ENCODE data around the gene KIF4B.
A peak's percentile ranks its signal among the peaks of the same experiment; 100 is the strongest.
"Not testable (repeated sequence)": the region's sequence is repeated elsewhere in the genome, so short reads cannot be mapped to it uniquely, and the experiment has no call there.

Gene KIF4B

GRCh38 chr5:154997746-154998145, 15.8 kb upstream of the KIF4B start:
- no peak overlapping the region for H3K4me3 ChIP-seq (ENCODE audit: low read depth, low read length)

GRCh38 chr5:154999865-155000264, 13.7 kb upstream of the KIF4B start:
- Histone ChIP-seq H3K79me1 (ENCODE audit: low read length) (no peaks in the 10 kb centered on the region), H3K79me2 (ENCODE audit: control insufficient read depth, insufficient read depth, low read length, poor library complexity) (no peaks in the 10 kb centered on the region), H3K27ac (ENCODE audit: low read depth, low read length) (no peak overlapping the region), H2AK5ac (ENCODE audit: low read length) (no peak overlapping the region), H4K8ac (ENCODE audit: low read depth, low read length) (no peak overlapping the region), H3K23ac (ENCODE audit: low read length) (no peak overlapping the region), H2BK12ac (ENCODE audit: low read length) (no peak overlapping the region), H3K9ac (ENCODE audit: low read length) (no peak overlapping the region), H2BK120ac (ENCODE audit: insufficient read depth, low read length, poor library complexity) (no peak overlapping the region), H3K4ac (ENCODE audit: low read depth, low read length) (no peak overlapping the region), H3K14ac (ENCODE audit: low read length) (no peak overlapping the region), H3K27me3 (ENCODE audit: insufficient read depth, low read length) (no peaks in the 10 kb centered on the region), H3K9me3 (ENCODE audit: insufficient read depth, low read depth, low read length) (no peaks in the 10 kb centered on the region), H3K4me3 (ENCODE audit: low read depth, low read length) (no peak overlapping the region), H3K4me2 (ENCODE audit: low read length) (no peak overlapping the region), H2BK5ac (ENCODE audit: low read depth, low read length, poor library complexity) (no peak overlapping the region), H3K36me3 (ENCODE audit: control insufficient read depth in 1 of 2, insufficient read depth in 2 of 2, low read length in 2 of 2) (no peaks in the 10 kb centered on the region), H4K12ac (ENCODE audit: low read depth, low read length) (no peak overlapping the region), H3K18ac (ENCODE audit: low read length) (no peak overlapping the region), H4K91ac (ENCODE audit: low read depth, low read length) (no peak overlapping the region), H2AFZ (ENCODE audit: insufficient read depth, low read length, poor library complexity) (no peak overlapping the region), H3K4me1 (ENCODE audit: control insufficient read depth in 1 of 2, insufficient read depth in 2 of 2, low read length in 2 of 2) (no peaks in the 10 kb centered on the region)
- no CpG with 5 or more reads among the region's 5 CpGs for WGBS (ENCODE audit: extremely low coverage, insufficient coverage, insufficient read length)
- DNase-seq, result no peak

More at GRCh38 chr5:154997746-154998145, 15.8 kb upstream of the KIF4B start:
- Histone ChIP-seq H3K27ac (ENCODE audit: low read depth, low read length) (no peak overlapping the region), H4K91ac (ENCODE audit: low read depth, low read length) (no peak overlapping the region), H3K14ac (ENCODE audit: low read length) (no peak overlapping the region), H3K4me2 (ENCODE audit: low read length) (no peak overlapping the region), H2BK120ac (ENCODE audit: insufficient read depth, low read length, poor library complexity) (no peak overlapping the region), H3K23ac (ENCODE audit: low read length) (no peak overlapping the region), H2BK12ac (ENCODE audit: low read length) (no peak overlapping the region), H3K9ac (ENCODE audit: low read length) (no peak overlapping the region), H3K27me3 (ENCODE audit: insufficient read depth, low read length) (no peaks in the 10 kb centered on the region), H3K4me1 (ENCODE audit: control insufficient read depth in 1 of 2, insufficient read depth in 2 of 2, low read length in 2 of 2) (no peaks in the 10 kb centered on the region), H4K12ac (ENCODE audit: low read depth, low read length) (no peak overlapping the region), H2AFZ (ENCODE audit: insufficient read depth, low read length, poor library complexity) (no peak overlapping the region), H2AK5ac (ENCODE audit: low read length) (no peak overlapping the region), H3K9me3 (ENCODE audit: insufficient read depth, low read depth, low read length) (no peaks in the 10 kb centered on the region), H3K79me2 (ENCODE audit: control insufficient read depth, insufficient read depth, low read length, poor library complexity) (no peaks in the 10 kb centered on the region), H3K18ac (ENCODE audit: low read length) (no peak overlapping the region), H3K4ac (ENCODE audit: low read depth, low read length) (no peak overlapping the region), H4K8ac (ENCODE audit: low read depth, low read length) (no peak overlapping the region), H3K36me3 (ENCODE audit: control insufficient read depth in 1 of 2, insufficient read depth in 2 of 2, low read length in 2 of 2) (no peaks in the 10 kb centered on the region), H2BK5ac (ENCODE audit: low read depth, low read length, poor library complexity) (no peak overlapping the region), H3K79me1 (ENCODE audit: low read length) (no peaks in the 10 kb centered on the region)
- WGBS (ENCODE audit: extremely low coverage, insufficient coverage, insufficient read length), result no CpG with 5 or more reads among the region's 5 CpGs
- no peak for DNase-seq

- Histone ChIP-seq H3K27me3 (ENCODE audit: insufficient read depth, low read length) (no peaks in the 10 kb centered on the region), H2BK12ac (ENCODE audit: low read length) (no peak overlapping the region), H3K4ac (ENCODE audit: low read depth, low read length) (no peak overlapping the region), H3K79me1 (ENCODE audit: low read length) (no peaks in the 10 kb centered on the region), H3K4me2 (ENCODE audit: low read length) (no peak overlapping the region), H3K9me3 (ENCODE audit: insufficient read depth, low read depth, low read length) (no peaks in the 10 kb centered on the region), H2BK120ac (ENCODE audit: insufficient read depth, low read length, poor library complexity) (no peak overlapping the region), H2AK5ac (ENCODE audit: low read length) (no peak overlapping the region), H4K8ac (ENCODE audit: low read depth, low read length) (no peak overlapping the region), H2BK5ac (ENCODE audit: low read depth, low read length, poor library complexity) (no peak overlapping the region), H4K91ac (ENCODE audit: low read depth, low read length) (no peak overlapping the region), H3K79me2 (ENCODE audit: control insufficient read depth, insufficient read depth, low read length, poor library complexity) (no peaks in the 10 kb centered on the region), H3K4me1 (ENCODE audit: control insufficient read depth in 1 of 2, insufficient read depth in 2 of 2, low read length in 2 of 2) (no peaks in the 10 kb centered on the region), H2AFZ (ENCODE audit: insufficient read depth, low read length, poor library complexity) (no peak overlapping the region), H3K9ac (ENCODE audit: low read length) (no peak overlapping the region), H3K23ac (ENCODE audit: low read length) (no peak overlapping the region), H4K12ac (ENCODE audit: low read depth, low read length) (no peak overlapping the region), H3K18ac (ENCODE audit: low read length) (no peak overlapping the region), H3K27ac (ENCODE audit: low read depth, low read length) (no peak overlapping the region), H3K4me3 (ENCODE audit: low read depth, low read length) (no peak overlapping the region), H3K14ac (ENCODE audit: low read length) (no peak overlapping the region), H3K36me3 (ENCODE audit: control insufficient read depth in 1 of 2, insufficient read depth in 2 of 2, low read length in 2 of 2) (no peaks in the 10 kb centered on the region)
- no peak for DNase-seq
- no CpG with 5 or more reads among the region's 4 CpGs for WGBS (ENCODE audit: extremely low coverage, insufficient coverage, insufficient read length)
Measured at GRCh38 chr5:155001523-155001922, 12.0 kb upstream of the KIF4B start.

GRCh38 chr5:155002722-155003121, 10.8 kb upstream of the KIF4B start:
- H4K91ac ChIP-seq (ENCODE audit: low read depth, low read length); H2BK12ac ChIP-seq (ENCODE audit: low read length); H3K4me1 ChIP-seq (ENCODE audit: control insufficient read depth in 1 of 2, insufficient read depth in 2 of 2, low read length in 2 of 2); H2BK120ac ChIP-seq (ENCODE audit: insufficient read depth, low read length, poor library complexity); H3K23ac ChIP-seq (ENCODE audit: low read length); H3K4me3 ChIP-seq (ENCODE audit: low read depth, low read length); H3K4me2 ChIP-seq (ENCODE audit: low read length); H3K14ac ChIP-seq (ENCODE audit: low read length); H3K27ac ChIP-seq (ENCODE audit: low read depth, low read length); H4K12ac ChIP-seq (ENCODE audit: low read depth, low read length); H3K18ac ChIP-seq (ENCODE audit: low read length); H3K9me3 ChIP-seq (ENCODE audit: insufficient read depth, low read depth, low read length); H3K36me3 ChIP-seq (ENCODE audit: control insufficient read depth in 1 of 2, insufficient read depth in 2 of 2, low read length in 2 of 2); H3K9ac ChIP-seq (ENCODE audit: low read length); H3K79me1 ChIP-seq (ENCODE audit: low read length); H3K27me3 ChIP-seq (ENCODE audit: insufficient read depth, low read length); H3K79me2 ChIP-seq (ENCODE audit: control insufficient read depth, insufficient read depth, low read length, poor library complexity); H2AK5ac ChIP-seq (ENCODE audit: low read length); H4K8ac ChIP-seq (ENCODE audit: low read depth, low read length); H2BK5ac ChIP-seq (ENCODE audit: low read depth, low read length, poor library complexity); H2AFZ ChIP-seq (ENCODE audit: insufficient read depth, low read length, poor library complexity); H3K4ac ChIP-seq (ENCODE audit: low read depth, low read length): not testable (repeated sequence)
- DNase-seq, result peak in 1 of 2 donors; percentile 7
- WGBS (ENCODE audit: extremely low coverage, insufficient coverage, insufficient read length), result no CpG with 5 or more reads among the region's 4 CpGs

Data from trophoblast cell (in vitro differentiated cells and primary cell).